Kidney (tissue), 14 donors: ENCODE results near the gene FBP2. TPM values are rescaled to one million over a fixed set of nuclear protein-coding genes. Genes with fewer than 3 reads are reported as not detected.

Source experiments
- DNase-seq, 5 donors: peaks; one replicate each; pipeline ENCODE4 v3.0.0-alpha.2; 2013 to 2020
- FAIRE-seq: peaks from 2 replicates; lab custom pipeline; 2012; peaks lifted over from hg19 to GRCh38; lab: Jason Lieb, UNC
- H3K27ac ChIP-seq, 2 donors: one replicate each; pipeline ENCODE4 v1.7.0; 2013; ENCODE audit warnings: low read depth in 2 of 2, low read length in 2 of 2, inconsistent platforms in 1 of 2
- H3K27me3 ChIP-seq: one replicate; pipeline ENCODE4 v1.7.1; 2013; ENCODE audit warnings: low read length, inconsistent platforms; ENCODE audit not compliant: control insufficient read depth, insufficient read depth
- H3K36me3 ChIP-seq, 3 donors: one replicate each; pipeline versions ENCODE4 v1.7.0 to v1.7.1; 2013; ENCODE audit warnings: low read length in 3 of 3, control low read depth in 1 of 3, inconsistent platforms in 1 of 3; ENCODE audit not compliant: insufficient read depth in 3 of 3, control insufficient read depth in 2 of 3
- H3K4me1 ChIP-seq, 3 donors: one replicate each; pipeline versions ENCODE4 v1.7.0 to v1.7.1; 2013; ENCODE audit warnings: low read length in 3 of 3, inconsistent platforms in 1 of 3, low read depth in 1 of 3; ENCODE audit not compliant: control insufficient read depth in 2 of 3, insufficient read depth in 2 of 3
- H3K4me3 ChIP-seq, 3 donors: one replicate each; pipeline versions ENCODE4 v1.7.0 to v1.8.1; 2013; ENCODE audit warnings: low read length in 3 of 3, control low read depth in 1 of 3, inconsistent platforms in 1 of 3
- H3K9ac ChIP-seq, 3 donors: one replicate each; pipeline versions ENCODE4 v1.7.0 to v1.7.1; 2013; ENCODE audit warnings: low read length in 3 of 3, control low read depth in 1 of 3, inconsistent platforms in 1 of 3
- H3K9me3 ChIP-seq, 3 donors: one replicate each; pipeline versions ENCODE4 v1.7.0 to v1.7.1; 2013; ENCODE audit warnings: low read length in 3 of 3, control low read depth in 1 of 3, inconsistent platforms in 1 of 3; ENCODE audit not compliant: control insufficient read depth in 2 of 3, insufficient read depth in 1 of 3
- CTCF ChIP-seq: IDR thresholded peaks from 3 replicates; pipeline ENCODE4 v1.5.1; 2012; ENCODE audit warnings: mild to moderate bottlenecking, moderate library complexity, borderline replicate concordance; ENCODE audit not compliant: insufficient read depth; ENCODE audit errors: extremely low read depth
- intact Hi-C: fragments of 100-400 bp; cut with DNase I; formaldehyde crosslinking; loops from one replicate; pipeline ENCODE4 v1.11.1; 2022
- polyA plus RNA-seq: library from polyadenylated mRNA; stranded (reverse); fragments of 350-450 nt; fragmentation: Illumina TruSeq; extraction: RNeasy Lipid Tissue Mini Kit (QIAGEN cat#74804); gene quantifications from one replicate; pipeline ENCODE4 v1.2.3, GENCODE V29; 2014; ENCODE audit warnings: low read depth, low replicate concordance; ENCODE audit not compliant: insufficient read depth
- total RNA-seq: library from RNA; stranded (reverse); fragmentation: NEBNext Ultra II Directional; extraction: Animal tissue kit (Norgen Biotek cat#: 25700); gene quantifications from one replicate; pipeline ENCODE4 v1.2.1, GENCODE V29; 2021
- donor health status: control.
- donor health status: control.
- donor health status: control.
- donor health status: control.
- donor health status: control.
- donor health status: DM: yes; HTN: yes; CAD: no.
- donor health status: Normal renal cell carcinoma (clear cell type).

Gene FBP2
- total and polyA plus RNA-seq, 2 donors from 2014 or later = not detected

DNA sequence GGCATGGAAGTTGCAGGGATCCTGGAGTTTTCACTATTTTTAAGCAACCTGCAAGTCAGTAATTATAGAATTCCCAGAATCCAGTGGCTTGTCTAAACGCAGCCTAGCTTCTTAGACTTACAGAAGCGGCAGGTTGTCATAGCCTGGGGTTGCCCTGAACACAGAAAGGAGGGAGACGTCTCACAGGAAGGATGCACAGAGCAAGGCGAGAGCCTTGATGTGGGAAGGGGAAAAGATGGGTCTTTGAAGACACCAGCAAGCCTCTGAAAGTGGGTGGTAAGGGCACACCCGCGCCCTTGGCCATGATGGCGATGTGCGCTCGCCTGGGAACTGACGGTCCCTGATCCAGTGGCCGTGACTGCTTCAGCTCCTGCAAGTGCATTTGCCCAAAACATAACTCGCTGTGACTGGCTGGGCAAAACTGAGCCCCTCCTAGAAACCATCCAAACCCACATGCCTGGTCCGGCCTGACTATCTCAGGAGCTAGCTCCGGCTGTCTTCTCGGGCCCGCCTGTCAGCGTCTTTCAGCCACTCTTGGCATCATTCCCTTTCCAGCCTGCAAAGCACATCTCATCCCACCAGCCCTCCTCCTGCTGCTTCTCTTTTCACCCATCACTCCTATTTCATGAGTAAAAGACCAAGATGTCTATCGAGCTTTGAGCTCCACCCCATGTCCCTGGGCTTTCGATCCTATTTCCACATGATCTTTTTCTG, 28.6 kb upstream of the FBP2 start:
- Histone ChIP-seq H3K36me3 (peaks cover 0 to 13% (median 4%) of the 10 kb centered on the region in 3 donors), H3K27ac (no peak overlapping the region), H3K4me1 (peaks cover 0 to 2% (median 0%) of the 10 kb centered on the region in 3 donors), H3K9me3 (no peaks in the 10 kb centered on the region), H3K4me3 (no peak overlapping the region), H3K9ac (no peak overlapping the region), H3K27me3 (no peaks in the 10 kb centered on the region)
- DNase-seq (no peak), FAIRE-seq (no peak)
- no peak for TF ChIP-seq CTCF
- intact Hi-C loops = no loop called here

DNA sequence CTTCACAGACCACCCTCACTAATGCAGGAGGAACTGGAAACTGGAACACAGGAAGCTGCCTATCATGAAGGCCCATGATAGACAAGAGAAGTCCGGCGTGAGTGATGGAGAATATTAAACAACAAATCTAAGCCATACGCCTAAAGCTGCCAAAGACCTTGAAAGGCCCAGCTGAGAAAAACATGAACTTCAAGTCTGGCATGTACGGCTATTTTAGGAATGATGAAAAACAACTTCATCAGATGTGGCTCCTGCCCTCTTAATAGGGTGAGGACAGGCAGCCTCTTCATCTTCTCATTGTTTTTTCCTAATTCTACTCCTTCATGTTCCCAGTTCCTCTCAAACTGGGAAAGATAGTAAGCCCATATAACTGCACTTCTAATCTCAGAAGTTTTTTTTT, 25.4 kb upstream of the FBP2 start:
- DNase-seq (no peak), FAIRE-seq (no peak)
- peaks cover 0 to 14% (median 4%) of the 10 kb centered on the region in 3 donors for H3K36me3 ChIP-seq
- H3K27me3 ChIP-seq = no peaks in the 10 kb centered on the region
- H3K9ac ChIP-seq = no peak overlapping the region
- no peak overlapping the region for H3K27ac ChIP-seq
- intact Hi-C loops = no loop called here
- no peaks in the 10 kb centered on the region for H3K4me1 ChIP-seq
- no peak for TF ChIP-seq CTCF
- H3K4me3 ChIP-seq = no peak overlapping the region
- no peaks in the 10 kb centered on the region for H3K9me3 ChIP-seq

DNA sequence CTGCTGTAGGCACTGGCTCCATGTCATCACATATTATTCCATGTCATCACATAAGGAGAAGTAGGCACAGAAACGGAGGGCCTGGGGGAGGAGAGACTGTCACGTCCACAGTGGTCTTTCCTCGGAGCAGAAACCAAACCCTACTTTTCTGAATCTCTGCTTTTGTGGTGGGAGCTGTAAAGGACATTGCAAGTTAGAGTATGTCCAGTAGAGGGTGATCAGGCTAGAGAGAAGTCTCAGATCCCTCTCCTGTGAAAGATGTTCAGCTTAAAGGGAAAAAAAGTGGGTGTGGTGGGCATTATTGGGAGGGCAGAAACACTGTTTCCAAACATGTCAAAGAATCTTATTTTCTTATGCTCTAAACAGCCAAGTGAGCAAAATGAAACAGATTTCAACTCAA, 19.4 kb upstream of the FBP2 start:
- intact Hi-C loops = no loop called here
- no peaks in the 10 kb centered on the region for H3K9me3 ChIP-seq
- peaks cover 0 to 4% (median 0%) of the 10 kb centered on the region in 3 donors for H3K4me1 ChIP-seq
- DNase-seq (no peak), FAIRE-seq (no peak)
- peaks cover 0 to 12% (median 4%) of the 10 kb centered on the region in 3 donors for H3K36me3 ChIP-seq
- no peaks in the 10 kb centered on the region for H3K27me3 ChIP-seq
- H3K27ac ChIP-seq = no peak overlapping the region
- no peak overlapping the region for H3K4me3 ChIP-seq
- H3K9ac ChIP-seq = no peak overlapping the region
- TF ChIP-seq CTCF = no peak

GRCh38 chr9:94612071-94612470, 18.4 kb upstream of the FBP2 start:
- H3K4me3 ChIP-seq = no peak overlapping the region
- TF ChIP-seq CTCF = no peak
- H3K27ac ChIP-seq = no peak overlapping the region
- H3K36me3 ChIP-seq = peaks cover 0 to 3% (median 0%) of the 10 kb centered on the region in 3 donors
- no peaks in the 10 kb centered on the region for H3K9me3 ChIP-seq
- peaks cover 0 to 9% (median 0%) of the 10 kb centered on the region in 3 donors for H3K4me1 ChIP-seq
- no peak for FAIRE-seq
- intact Hi-C loops = no loop called here
- no peaks in the 10 kb centered on the region for H3K27me3 ChIP-seq
- no peak overlapping the region for H3K9ac ChIP-seq
- DNase-seq = no peak
